BLaER1 (cell line): ENCODE results near the gene RALB.
A peak's percentile ranks its signal among the peaks of the same experiment; 100 is the strongest.

ENCODE experiments used
- H3K27ac ChIP-seq: shearing (Covaris generic); formaldehyde crosslinking; 2 replicates; pipeline ENCODE4 v1.8.1; 2022
- H3K27me3 ChIP-seq: shearing (Covaris generic); formaldehyde crosslinking; 2 replicates; pipeline ENCODE4 v1.8.1; 2022
- H3K36me3 ChIP-seq: shearing (Covaris generic); formaldehyde crosslinking; 2 replicates; pipeline ENCODE4 v1.8.1; 2022
- H3K4me1 ChIP-seq: shearing (Covaris generic); formaldehyde crosslinking; 2 replicates; pipeline ENCODE4 v1.8.1; 2022
- H3K4me2 ChIP-seq: shearing (Covaris generic); formaldehyde crosslinking; 2 replicates; pipeline ENCODE4 v1.8.1; 2022
- H3K4me3 ChIP-seq: shearing (Covaris generic); formaldehyde crosslinking; 2 replicates; pipeline ENCODE4 v1.8.1; 2022
- H3K9ac ChIP-seq: shearing (Covaris generic); formaldehyde crosslinking; 2 replicates; pipeline ENCODE4 v1.8.1; 2022
- H3K9me3 ChIP-seq: shearing (Covaris generic); formaldehyde crosslinking; 2 replicates; pipeline ENCODE4 v1.8.1; 2022
- H4K20me1 ChIP-seq: shearing (Covaris generic); formaldehyde crosslinking; 2 replicates; pipeline ENCODE4 v1.8.1; 2022
- Cebpa-rat ChIP-seq: shearing (Covaris generic); IDR thresholded peaks from 2 replicates; pipeline ENCODE4 v1.8.1; 2022

Gene RALB

DNA sequence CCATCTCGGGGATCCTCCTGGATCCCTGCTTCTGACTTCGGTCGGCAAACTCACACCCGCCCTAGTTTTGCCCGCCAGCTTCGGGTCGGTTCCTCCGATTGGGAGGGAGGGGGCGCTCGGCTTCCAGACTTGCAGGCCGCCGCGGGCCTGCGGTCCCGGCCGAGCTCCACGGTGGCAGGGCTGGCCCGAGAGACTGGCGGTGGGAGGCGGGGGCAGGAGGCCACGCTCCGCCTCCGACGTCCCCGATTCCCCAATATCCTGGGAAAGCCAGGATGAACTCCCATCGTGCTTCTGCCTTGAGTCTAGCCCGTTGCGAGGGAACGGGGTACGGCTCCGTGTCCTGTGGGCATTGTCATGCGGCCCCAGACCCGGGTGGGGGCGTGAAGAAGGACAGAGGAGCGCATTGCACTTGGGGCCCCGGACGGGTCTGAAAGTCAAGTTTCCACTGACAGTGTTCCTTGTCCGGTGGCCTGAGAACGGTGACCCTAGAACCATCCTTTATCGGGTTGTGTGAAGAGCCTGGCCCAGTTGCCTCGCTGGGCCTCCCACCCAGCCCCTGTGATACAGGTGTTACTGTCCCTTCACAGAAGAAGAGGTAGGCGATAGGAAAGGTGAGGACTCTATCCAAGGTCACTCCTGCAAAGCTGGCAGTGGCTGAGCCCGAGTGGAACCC is 90.9 kb downstream of the RALB start:
- H3K36me3 ChIP-seq = no peaks in the 10 kb centered on the region
- peaks cover 46% of the 10 kb centered on the region for H4K20me1 ChIP-seq
- TF ChIP-seq Cebpa-rat = no peak
- no peak overlapping the region for H3K9ac ChIP-seq
- peaks cover 82% of the 10 kb centered on the region for H3K27me3 ChIP-seq
- H3K4me2 ChIP-seq = peak overlapping the region; percentile 100
- no peaks in the 10 kb centered on the region for H3K9me3 ChIP-seq
- H3K27ac ChIP-seq = no peak overlapping the region
- H3K4me3 ChIP-seq = 0 out of 2 replicates have a peak overlapping the region, but pooled peaks have one; percentile 42
- H3K4me1 ChIP-seq = peaks cover 48% of the 10 kb centered on the region
